Progenitor cell of endocrine pancreas (in vitro differentiated cells): ENCODE results near the gene CERT1. TPM values are rescaled to one million over a fixed set of nuclear protein-coding genes. Genes with fewer than 3 reads are reported as not detected.
A peak's percentile ranks its signal among the peaks of the same experiment; 100 is the strongest.

Experiments used
- DNase-seq: peaks from one replicate; pipeline ENCODE4 v3.0.0; 2021; ENCODE audit warnings: low spot score; ENCODE audit not compliant: unreplicated experiment
- H3K27ac Mint-ChIP-seq: 2 replicates; pipeline ENCODE4 v1.8.0; 2021; ENCODE audit warnings: mild to moderate bottlenecking, moderate library complexity, mixed read lengths
- H3K27me3 Mint-ChIP-seq: 2 replicates; pipeline ENCODE4 v1.8.0; 2021; ENCODE audit warnings: mixed read lengths
- H3K36me3 Mint-ChIP-seq: 2 replicates; pipeline ENCODE4 v1.8.0; 2022; ENCODE audit warnings: mixed read lengths; ENCODE audit not compliant: insufficient read depth
- H3K4me1 Mint-ChIP-seq: 2 replicates; pipeline ENCODE4 v1.8.0; 2021; ENCODE audit warnings: low read depth, mixed read lengths
- H3K4me3 Mint-ChIP-seq: 2 replicates; pipeline ENCODE4 v1.8.0; 2021; ENCODE audit warnings: low read depth, mild to moderate bottlenecking, moderate library complexity, mixed read lengths
- H3K9me3 Mint-ChIP-seq: 2 replicates; pipeline ENCODE4 v1.8.0; 2021; ENCODE audit warnings: low read depth, mixed read lengths
- CTCF ChIP-seq: fragments of 200-600 bp; sonication (generic); IDR thresholded peaks from one replicate; pipeline ENCODE4 v1.5.0; 2021; ENCODE audit warnings: antibody characterized with exemption, mild to moderate bottlenecking; ENCODE audit not compliant: unreplicated experiment
- total RNA-seq: library from RNA; stranded (reverse); gene quantifications from 2 replicates; pipeline ENCODE4 v1.2.1, GENCODE V29; 2021

Gene CERT1
- total RNA-seq, 1 donor from 2014 or later = 50.8 TPM

- no peak overlapping the region for H3K4me3 Mint-ChIP-seq
- no peaks in the 10 kb centered on the region for H3K9me3 Mint-ChIP-seq
- no peaks in the 10 kb centered on the region for H3K27me3 Mint-ChIP-seq
- no peak overlapping the region for H3K27ac Mint-ChIP-seq
- DNase-seq = no peak
- TF ChIP-seq CTCF = no peak
- no peaks in the 10 kb centered on the region for H3K4me1 Mint-ChIP-seq
- H3K36me3 Mint-ChIP-seq = peaks cover 4% of the 10 kb centered on the region
Measured at GRCh38 chr5:75367401-75367800, 144.0 kb downstream of the CERT1 start.

GRCh38 chr5:75366787-75367186, 144.6 kb downstream of the CERT1 start:
- H3K36me3 Mint-ChIP-seq = peaks cover 4% of the 10 kb centered on the region
- no peak for TF ChIP-seq CTCF
- H3K4me3 Mint-ChIP-seq = no peak overlapping the region
- no peak for DNase-seq
- H3K4me1 Mint-ChIP-seq = no peaks in the 10 kb centered on the region
- H3K27ac Mint-ChIP-seq = peak overlapping the region; percentile 89
- H3K27me3 Mint-ChIP-seq = no peaks in the 10 kb centered on the region
- no peaks in the 10 kb centered on the region for H3K9me3 Mint-ChIP-seq

- H3K36me3 Mint-ChIP-seq = peaks cover 4% of the 10 kb centered on the region
- no peak overlapping the region for H3K4me3 Mint-ChIP-seq
- no peak for TF ChIP-seq CTCF
- H3K27ac Mint-ChIP-seq = no peak overlapping the region
- no peaks in the 10 kb centered on the region for H3K27me3 Mint-ChIP-seq
- no peaks in the 10 kb centered on the region for H3K9me3 Mint-ChIP-seq
- DNase-seq = no peak
- H3K4me1 Mint-ChIP-seq = no peaks in the 10 kb centered on the region
Measured at GRCh38 chr5:75365740-75366139, 145.7 kb downstream of the CERT1 start.

DNA sequence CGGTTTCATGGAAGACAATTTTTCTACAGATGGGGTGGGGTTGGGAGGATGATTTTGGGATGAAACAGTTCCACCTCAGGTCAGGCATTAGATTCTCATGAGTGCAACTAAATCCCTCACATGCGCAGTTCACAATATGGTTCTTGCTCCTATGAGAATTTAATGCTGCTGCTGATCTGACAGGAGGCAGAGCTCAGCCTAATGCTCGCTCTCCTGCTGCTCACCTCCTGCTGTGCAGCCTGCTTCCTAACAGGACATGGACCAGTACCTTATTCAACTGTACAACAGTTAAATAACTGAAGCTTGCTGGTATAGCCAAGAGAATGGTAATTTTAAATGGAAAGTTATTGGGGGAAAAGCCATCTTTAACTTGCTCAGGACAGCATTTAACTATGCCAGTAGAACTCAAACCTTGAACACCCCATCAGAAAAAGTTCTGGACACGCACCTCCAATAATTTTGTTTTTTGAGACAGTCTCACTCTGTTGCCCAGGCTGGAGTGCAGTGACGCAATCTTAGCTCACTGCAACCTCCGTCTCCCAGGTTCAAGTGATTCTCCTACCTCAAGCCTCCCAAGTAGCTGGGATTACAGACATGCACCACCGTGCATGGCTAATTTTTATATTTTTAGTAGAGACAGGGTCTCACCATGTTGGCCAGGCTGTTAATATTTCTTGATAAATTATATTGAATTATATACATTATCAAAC, 146.7 kb downstream of the CERT1 start:
- Mint-ChIP-seq H3K4me3 (no peak overlapping the region), H3K27me3 (no peaks in the 10 kb centered on the region), H3K4me1 (peaks cover 4% of the 10 kb centered on the region), H3K36me3 (peaks cover 13% of the 10 kb centered on the region), H3K9me3 (no peaks in the 10 kb centered on the region), H3K27ac (peak overlapping the region; percentile 76)
- no peak for DNase-seq
- no peak for TF ChIP-seq CTCF

GRCh38 chr5:75363726-75364495, 147.5 kb downstream of the CERT1 start:
- no peak for DNase-seq
- peak overlapping the region; percentile 51 for H3K27ac Mint-ChIP-seq
- peaks cover 17% of the 10 kb centered on the region for H3K36me3 Mint-ChIP-seq
- no peaks in the 10 kb centered on the region for H3K27me3 Mint-ChIP-seq
- H3K4me3 Mint-ChIP-seq = no peak overlapping the region
- peaks cover 4% of the 10 kb centered on the region for H3K4me1 Mint-ChIP-seq
- TF ChIP-seq CTCF = no peak
- H3K9me3 Mint-ChIP-seq = no peaks in the 10 kb centered on the region
